OCI-LY3 (cell line): ENCODE data around the gene STPG1.

Experiments used
- H2AFZ ChIP-seq: fragments of 200-600, 300-600 bp; shearing (Covaris generic); 2 replicates; pipeline ENCODE4 v1.6.0; 2014; ENCODE audit warnings: antibody characterized with exemption, low read depth, low read length
- H3K27ac ChIP-seq: fragments of 200-600, 300-600 bp; sonication (generic); 2 replicates; pipeline ENCODE4 v1.5.1; 2014; ENCODE audit warnings: mild to moderate bottlenecking, low read length, moderate library complexity, mixed read lengths
- H3K27me3 ChIP-seq: fragments of 200-600, 300-600 bp; sonication (generic); 2 replicates; pipeline ENCODE4 v1.6.1; 2014; ENCODE audit warnings: low read depth, low read length, mixed read lengths
- H3K36me3 ChIP-seq: fragments of 200-600, 300-600 bp; sonication (generic); replicated peaks from 2 replicates; pipeline ENCODE3; 2014; ENCODE audit warnings: low read depth, low read length, mixed read lengths
- H3K4me1 ChIP-seq: fragments of 300-600, 200-600 bp; sonication (generic); 2 replicates; pipeline ENCODE4 v1.6.1; 2014; ENCODE audit warnings: low read length, mixed read lengths
- H3K4me2 ChIP-seq: fragments of 200-600, 300-600 bp; sonication (generic); 2 replicates; pipeline ENCODE4 v1.6.1; 2014; ENCODE audit warnings: low read length, mixed read lengths
- H3K4me3 ChIP-seq: fragments of 300-600, 200-600 bp; sonication (generic); 2 replicates; pipeline ENCODE4 v1.5.1; 2014; ENCODE audit warnings: antibody characterized with exemption, mild to moderate bottlenecking, low read length, moderate library complexity
- H3K79me2 ChIP-seq: fragments of 300-600, 200-600 bp; shearing (Covaris generic); 2 replicates; pipeline ENCODE4 v1.6.1; 2014; ENCODE audit warnings: mild to moderate bottlenecking, low read length, mixed read lengths
- H3K9ac ChIP-seq: fragments of 300-600, 200-600 bp; shearing (Covaris generic); 2 replicates; pipeline ENCODE4 v1.6.0; 2014; ENCODE audit warnings: mild to moderate bottlenecking, low read length, moderate library complexity
- H3K9me3 ChIP-seq: fragments of 200-600, 300-600 bp; shearing (Covaris generic); 2 replicates; pipeline ENCODE4 v1.6.1; 2014; ENCODE audit warnings: low read length, mixed read lengths; ENCODE audit not compliant: insufficient read depth
- H4K20me1 ChIP-seq: fragments of 200-600, 300-600 bp; sonication (generic); 2 replicates; pipeline ENCODE4 v1.6.1; 2016; ENCODE audit warnings: low read length, mixed read lengths; ENCODE audit not compliant: insufficient read depth
- CTCF ChIP-seq: fragments of 200-600, 300-600 bp; sonication (generic); IDR thresholded peaks from 2 replicates; pipeline ENCODE4 v1.5.1; 2014; ENCODE audit warnings: antibody characterized with exemption, low read length, low read depth
- EZH2phosphoT487 ChIP-seq: fragments of 200-600 bp; shearing (Covaris generic); IDR thresholded peaks from 2 replicates; pipeline ENCODE4 v1.6.1; 2018; ENCODE audit warnings: antibody characterized with exemption, mixed run types, low read depth

STPG1 gene

GRCh38 chr1:24343412-24344089, 70.0 kb downstream of the STPG1 start:
- H4K20me1 ChIP-seq = no peaks in the 10 kb centered on the region

GRCh38 chr1:24341260-24341659, 72.3 kb downstream of the STPG1 start:
- Histone ChIP-seq H3K4me2 (no peak overlapping the region), H3K27me3 (no peaks in the 10 kb centered on the region), H3K9me3 (no peaks in the 10 kb centered on the region), H3K79me2 (no peaks in the 10 kb centered on the region), H3K4me1 (no peaks in the 10 kb centered on the region), H3K4me3 (no peak overlapping the region), H3K36me3 (no peaks in the 10 kb centered on the region), H4K20me1 (no peaks in the 10 kb centered on the region), H3K9ac (no peak overlapping the region), H3K27ac (no peak overlapping the region), H2AFZ (no peak overlapping the region)
- TF ChIP-seq CTCF = no peak
- TF ChIP-seq EZH2phosphoT487 = no peak

More at GRCh38 chr1:24343412-24344089, 70.0 kb downstream of the STPG1 start:
- Histone ChIP-seq H3K27me3 (no peaks in the 10 kb centered on the region), H3K4me3 (no peak overlapping the region), H3K36me3 (no peaks in the 10 kb centered on the region), H3K9me3 (no peaks in the 10 kb centered on the region), H3K9ac (no peak overlapping the region), H3K4me2 (no peak overlapping the region), H3K4me1 (no peaks in the 10 kb centered on the region), H3K79me2 (no peaks in the 10 kb centered on the region), H2AFZ (no peak overlapping the region), H3K27ac (no peak overlapping the region)
- TF ChIP-seq CTCF (no peak), EZH2phosphoT487 (no peak)

- Histone ChIP-seq H3K27ac (no peak overlapping the region), H3K9me3 (no peaks in the 10 kb centered on the region), H3K27me3 (no peaks in the 10 kb centered on the region), H3K4me3 (no peak overlapping the region), H3K36me3 (no peaks in the 10 kb centered on the region), H4K20me1 (no peaks in the 10 kb centered on the region), H3K9ac (no peak overlapping the region), H3K4me2 (no peak overlapping the region), H2AFZ (no peak overlapping the region), H3K79me2 (no peaks in the 10 kb centered on the region), H3K4me1 (no peaks in the 10 kb centered on the region)
- no peak for TF ChIP-seq CTCF
- no peak for TF ChIP-seq EZH2phosphoT487
These were observed 72.8 kb downstream of the STPG1 start for GRCh38 chr1:24340770-24341169.

- H3K4me1 ChIP-seq = no peaks in the 10 kb centered on the region
- no peak overlapping the region for H3K27ac ChIP-seq
- H4K20me1 ChIP-seq = no peaks in the 10 kb centered on the region
- no peaks in the 10 kb centered on the region for H3K36me3 ChIP-seq
- no peak overlapping the region for H3K9ac ChIP-seq
- H3K4me3 ChIP-seq = no peak overlapping the region
- H3K27me3 ChIP-seq = no peaks in the 10 kb centered on the region
- TF ChIP-seq CTCF = no peak
- no peak for TF ChIP-seq EZH2phosphoT487
- no peaks in the 10 kb centered on the region for H3K79me2 ChIP-seq
- H3K9me3 ChIP-seq = no peaks in the 10 kb centered on the region
- H2AFZ ChIP-seq = no peak overlapping the region
- no peak overlapping the region for H3K4me2 ChIP-seq
These were observed 73.6 kb downstream of the STPG1 start for GRCh38 chr1:24339996-24340395.
